Measurements from ENCODE around the gene FAM81A. TPM values are rescaled to one million over a fixed set of nuclear protein-coding genes. Genes with fewer than 3 reads are reported as not detected.

Gene FAM81A
- total and polyA plus RNA-seq, 12 donors, result 0.08 to 0.96 (median 0.28) TPM; not detected in 4

GRCh38 chr15:59562448-59563186, 124.6 kb downstream of the FAM81A start:
- no peak overlapping the region for H3K27ac ChIP-seq
- H3K9me3 ChIP-seq (replicated peaks in 1 of 3), result no peaks in the 10 kb centered on the region
- no peak for DNase-seq
- intact Hi-C loops (cut with DNase I), result no loop called here
- TF ChIP-seq CTCF (IDR thresholded peaks at IDR 0.05), result no peak
- no peak for TF ChIP-seq POLR2A (IDR thresholded peaks at IDR 0.05)
- H3K4me1 ChIP-seq (replicated peaks in 1 of 2), result no peaks in the 10 kb centered on the region
- H3K27me3 ChIP-seq, result peaks cover 5% of the 10 kb centered on the region
- H3K4me3 ChIP-seq, result no peak overlapping the region
- no peaks in the 10 kb centered on the region for H3K36me3 ChIP-seq (replicated peaks in 1 of 2)
- WGBS, 4 donors, result 88 to 90% (median 89%) methylated on average over 2 of the region's 2 CpGs

- Histone ChIP-seq H3K27me3 (peaks cover 5% of the 10 kb centered on the region), H3K9me3 (replicated peaks in 1 of 3) (no peaks in the 10 kb centered on the region), H3K36me3 (replicated peaks in 1 of 2) (no peaks in the 10 kb centered on the region), H3K27ac (no peak overlapping the region), H3K4me1 (replicated peaks in 1 of 2) (no peaks in the 10 kb centered on the region), H3K4me3 (no peak overlapping the region)
- 86 to 98% (median 89%) methylated on average over 4 of the region's 4 CpGs for WGBS, 4 donors
- intact Hi-C loops (cut with DNase I), result no loop called here
- DNase-seq, result no peak
- no peak for TF ChIP-seq POLR2A (IDR thresholded peaks at IDR 0.05)
Measured at GRCh38 chr15:59565299-59565698, 127.3 kb downstream of the FAM81A start.

- Histone ChIP-seq H3K27ac (no peak overlapping the region), H3K4me3 (no peak overlapping the region), H3K4me1 (replicated peaks in 1 of 2) (no peaks in the 10 kb centered on the region), H3K27me3 (peaks cover 5% of the 10 kb centered on the region), H3K9me3 (replicated peaks in 1 of 3) (no peaks in the 10 kb centered on the region), H3K36me3 (replicated peaks in 1 of 2) (no peaks in the 10 kb centered on the region)
- intact Hi-C loops (cut with DNase I), result no loop called here
- DNase-seq, result no peak
- WGBS, 4 donors, result 93 to 100% (median 98%) methylated on average over 1 of the region's 1 CpG
- TF ChIP-seq POLR2A (IDR thresholded peaks at IDR 0.05), result no peak
- no peak for TF ChIP-seq CTCF (IDR thresholded peaks at IDR 0.05)
Measured at GRCh38 chr15:59567324-59567723, 129.3 kb downstream of the FAM81A start.

GRCh38 chr15:59569477-59569876, 131.5 kb downstream of the FAM81A start:
- intact Hi-C loops (cut with DNase I), result no loop called here
- TF ChIP-seq POLR2A (IDR thresholded peaks at IDR 0.05) (no peak), CTCF (IDR thresholded peaks at IDR 0.05) (no peak)
- DNase-seq, result no peak

GRCh38 chr15:59570315-59570714, 132.3 kb downstream of the FAM81A start:
- Histone ChIP-seq H3K4me1 (replicated peaks in 1 of 2) (no peaks in the 10 kb centered on the region), H3K36me3 (replicated peaks in 1 of 2) (no peaks in the 10 kb centered on the region), H3K4me3 (no peak overlapping the region), H3K27me3 (peaks cover 5% of the 10 kb centered on the region), H3K9me3 (replicated peaks in 1 of 3) (no peaks in the 10 kb centered on the region), H3K27ac (no peak overlapping the region)
- TF ChIP-seq POLR2A (IDR thresholded peaks at IDR 0.05) (no peak), CTCF (IDR thresholded peaks at IDR 0.05) (no peak)
- intact Hi-C loops (cut with DNase I), result no loop called here
- DNase-seq, result no peak
- WGBS, 4 donors, result 67 to 75% (median 73%) methylated on average over 3 of the region's 3 CpGs

More at GRCh38 chr15:59569477-59569876, 131.5 kb downstream of the FAM81A start:
- H3K9me3 ChIP-seq (replicated peaks in 1 of 3), result no peaks in the 10 kb centered on the region
- H3K36me3 ChIP-seq (replicated peaks in 1 of 2), result no peaks in the 10 kb centered on the region
- H3K27ac ChIP-seq, result no peak overlapping the region
- no peaks in the 10 kb centered on the region for H3K4me1 ChIP-seq (replicated peaks in 1 of 2)
- 75 to 91% (median 88%) methylated on average over 8 of the region's 8 CpGs for WGBS, 4 donors
- H3K27me3 ChIP-seq, result peaks cover 5% of the 10 kb centered on the region
- H3K4me3 ChIP-seq, result no peak overlapping the region
